HEK293T (cell line): ENCODE results near the gene SEMA4A.

Experiments
- CTCF ChIA-PET: fragments of 350-600 bp; formaldehyde crosslinking; extraction: SDS; loops from one replicate; lab custom pipeline; 2021; ENCODE audit warnings: antibody characterized with exemption, inconsistent platforms; lab: Yijun Ruan, JAX
- POLR2A ChIA-PET: fragments of 350-600 bp; formaldehyde crosslinking; extraction: SDS; loops from one replicate; lab custom pipeline; 2020; ENCODE audit warnings: antibody characterized with exemption, inconsistent platforms; lab: Yijun Ruan, JAX
- DNase-seq: peaks from one replicate; pipeline ENCODE4 v3.0.0; 2012; ENCODE audit warnings: mixed read lengths; ENCODE audit errors: extremely low spot score
- ARNT ChIP-seq: fragments of 450-650 bp; IDR thresholded peaks from 2 replicates; pipeline ENCODE4 v1.6.1; 2017; ENCODE audit warnings: mild to moderate bottlenecking
- BHLHE40 ChIP-seq: fragments of 450-650 bp; IDR thresholded peaks from 2 replicates; pipeline ENCODE4 v1.6.1; 2016; ENCODE audit warnings: mild to moderate bottlenecking, moderate library complexity, borderline replicate concordance
- CTBP1 ChIP-seq: fragments of 450-650 bp; IDR thresholded peaks from 2 replicates; pipeline ENCODE4 v1.6.1; 2016; ENCODE audit warnings: borderline replicate concordance
- ELF4 ChIP-seq: fragments of 450-650 bp; IDR thresholded peaks from 2 replicates; pipeline ENCODE4 v1.6.1; 2017; ENCODE audit warnings: antibody characterized with exemption
- FOXA1 ChIP-seq: fragments of 450-650 bp; IDR thresholded peaks from 2 replicates; pipeline ENCODE4 v1.6.1; 2016; ENCODE audit warnings: mild to moderate bottlenecking
- FOXK2 ChIP-seq: fragments of 450-650 bp; IDR thresholded peaks from 2 replicates; pipeline ENCODE4 v1.6.1; 2016; ENCODE audit warnings: mild to moderate bottlenecking
- FOXM1 ChIP-seq: fragments of 450-650 bp; IDR thresholded peaks from 2 replicates; pipeline ENCODE4 v1.6.1; 2017; ENCODE audit warnings: mild to moderate bottlenecking, borderline replicate concordance
- HDGF ChIP-seq: fragments of 450-650 bp; IDR thresholded peaks from 2 replicates; pipeline ENCODE4 v1.6.1; 2017; ENCODE audit warnings: antibody characterized with exemption, borderline replicate concordance
- L3MBTL2 ChIP-seq: fragments of 450-650 bp; conservative IDR thresholded peaks from 2 replicates; pipeline ENCODE4 v1.6.1; 2016; ENCODE audit warnings: mild to moderate bottlenecking
- LEF1 ChIP-seq: fragments of 450-650 bp; IDR thresholded peaks from 2 replicates; pipeline ENCODE4 v1.6.1; 2017; ENCODE audit warnings: mild to moderate bottlenecking, borderline replicate concordance
- NFRKB ChIP-seq: fragments of 450-650 bp; IDR thresholded peaks from 2 replicates; pipeline ENCODE4 v1.6.1; 2016; ENCODE audit warnings: mild to moderate bottlenecking, moderate library complexity
- PKNOX1 ChIP-seq: fragments of 450-650 bp; IDR thresholded peaks from 2 replicates; pipeline ENCODE4 v1.6.1; 2016
- SP1 ChIP-seq: fragments of 450-650 bp; IDR thresholded peaks from 2 replicates; pipeline ENCODE4 v1.6.1; 2017
- SUZ12 ChIP-seq: fragments of 450-650 bp; IDR thresholded peaks from 2 replicates; pipeline ENCODE4 v1.6.1; 2016; ENCODE audit warnings: mild to moderate bottlenecking
- TARDBP ChIP-seq: fragments of 450-650 bp; IDR thresholded peaks from 2 replicates; pipeline ENCODE4 v1.6.1; 2016
- ZNF384 ChIP-seq: fragments of 450-650 bp; IDR thresholded peaks from 2 replicates; pipeline ENCODE4 v1.6.1; 2016

SEMA4A gene

GRCh38 chr1:156145650-156146019 lies 7.8 kb upstream of the SEMA4A start:
- CTCF ChIA-PET, result interaction anchor here (0.6 to 4.3 kb wide), 8 partner anchors 17 to 143 kb away, joined by 3 to 37 read pairs (median 5); partner anchors contain the start of gene PMF1
- DNase-seq, result no peak
- no peak for TF ChIP-seq SP1
- TF ChIP-seq L3MBTL2, result no peak
- no peak for TF ChIP-seq ARNT
- TF ChIP-seq FOXK2, result no peak
- TF ChIP-seq BHLHE40, result no peak
- TF ChIP-seq ELF4, result no peak
- no peak for TF ChIP-seq PKNOX1
- no peak for TF ChIP-seq CTBP1
- TF ChIP-seq FOXA1, result no peak
- no peak for TF ChIP-seq TARDBP
- TF ChIP-seq HDGF, result no peak
- no peak for TF ChIP-seq ZNF384
- no peak for TF ChIP-seq FOXM1
- no peak for TF ChIP-seq NFRKB
- TF ChIP-seq LEF1, result no peak
- no peak for TF ChIP-seq SUZ12
- POLR2A ChIA-PET, result interaction anchor here (1.6 to 5.4 kb wide), 5 partner anchors 15 to 87 kb away, joined by 4 to 22 read pairs (median 11); partner anchors contain the start of genes PMF1 and SLC25A44

GRCh38 chr1:156146020-156146768 lies 7.2 kb upstream of the SEMA4A start:
- peak; percentile 81 for DNase-seq
- TF ChIP-seq BHLHE40 (no peak), PKNOX1 (no peak)
- POLR2A ChIA-PET, result interaction anchor here (1.6 to 5.4 kb wide), 5 partner anchors 15 to 86 kb away, joined by 4 to 22 read pairs (median 11); partner anchors contain the start of genes PMF1 and SLC25A44
- CTCF ChIA-PET, result interaction anchor here (0.6 to 4.3 kb wide), 7 partner anchors 17 to 79 kb away, joined by 3 to 37 read pairs (median 5); partner anchors contain the start of gene PMF1

GRCh38 chr1:156146769-156147405 lies 6.5 kb upstream of the SEMA4A start:
- ChIA-PET CTCF (interaction anchor here (1.4 to 4.3 kb wide), 3 partner anchors 50 to 78 kb away, joined by 5 to 37 read pairs (median 6); no protein-coding TSS in a partner anchor), POLR2A (interaction anchor here (1.6 to 5.4 kb wide), 5 partner anchors 14 to 85 kb away, joined by 4 to 22 read pairs (median 11); partner anchors contain the start of genes PMF1 and SLC25A44)
- DNase-seq, result no peak
- no peak for TF ChIP-seq TARDBP
- TF ChIP-seq SP1, result no peak
- TF ChIP-seq LEF1, result no peak
- TF ChIP-seq PKNOX1, result no peak
- no peak for TF ChIP-seq ARNT
- TF ChIP-seq FOXM1, result no peak

DNA sequence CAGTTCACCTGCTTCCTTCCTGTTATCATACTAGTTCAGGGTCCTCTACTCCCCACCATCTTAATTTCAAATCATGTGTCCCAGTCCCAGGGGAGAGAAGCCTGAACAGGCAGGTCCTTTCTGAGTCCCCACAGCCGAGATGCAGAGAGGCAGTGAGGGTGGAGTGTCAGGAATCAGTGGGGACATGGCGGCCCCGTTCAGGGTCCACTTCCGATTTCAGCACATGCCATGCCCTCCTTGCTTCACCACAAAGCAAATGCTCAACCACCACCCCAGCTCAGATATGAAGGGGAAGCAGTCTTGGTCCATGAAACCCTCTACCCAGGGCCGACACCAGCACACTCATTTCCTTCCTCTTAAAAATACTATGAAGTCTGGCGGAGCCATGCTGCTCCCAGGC lies 5.2 kb upstream of the SEMA4A start:
- TF ChIP-seq FOXM1 (no peak), PKNOX1 (no peak), L3MBTL2 (no peak)
- no peak for DNase-seq
- ChIA-PET POLR2A (interaction anchor here (0.8 to 5.4 kb wide), 3 partner anchors 13 to 65 kb away, joined by 3 to 22 read pairs (median 20); partner anchors contain the start of genes PMF1 and SLC25A44), CTCF (interaction anchor here (0.6 to 1.4 kb wide), 2 partner anchors 71 to 77 kb away, joined by 3 to 6 read pairs; no protein-coding TSS in a partner anchor)

DNA sequence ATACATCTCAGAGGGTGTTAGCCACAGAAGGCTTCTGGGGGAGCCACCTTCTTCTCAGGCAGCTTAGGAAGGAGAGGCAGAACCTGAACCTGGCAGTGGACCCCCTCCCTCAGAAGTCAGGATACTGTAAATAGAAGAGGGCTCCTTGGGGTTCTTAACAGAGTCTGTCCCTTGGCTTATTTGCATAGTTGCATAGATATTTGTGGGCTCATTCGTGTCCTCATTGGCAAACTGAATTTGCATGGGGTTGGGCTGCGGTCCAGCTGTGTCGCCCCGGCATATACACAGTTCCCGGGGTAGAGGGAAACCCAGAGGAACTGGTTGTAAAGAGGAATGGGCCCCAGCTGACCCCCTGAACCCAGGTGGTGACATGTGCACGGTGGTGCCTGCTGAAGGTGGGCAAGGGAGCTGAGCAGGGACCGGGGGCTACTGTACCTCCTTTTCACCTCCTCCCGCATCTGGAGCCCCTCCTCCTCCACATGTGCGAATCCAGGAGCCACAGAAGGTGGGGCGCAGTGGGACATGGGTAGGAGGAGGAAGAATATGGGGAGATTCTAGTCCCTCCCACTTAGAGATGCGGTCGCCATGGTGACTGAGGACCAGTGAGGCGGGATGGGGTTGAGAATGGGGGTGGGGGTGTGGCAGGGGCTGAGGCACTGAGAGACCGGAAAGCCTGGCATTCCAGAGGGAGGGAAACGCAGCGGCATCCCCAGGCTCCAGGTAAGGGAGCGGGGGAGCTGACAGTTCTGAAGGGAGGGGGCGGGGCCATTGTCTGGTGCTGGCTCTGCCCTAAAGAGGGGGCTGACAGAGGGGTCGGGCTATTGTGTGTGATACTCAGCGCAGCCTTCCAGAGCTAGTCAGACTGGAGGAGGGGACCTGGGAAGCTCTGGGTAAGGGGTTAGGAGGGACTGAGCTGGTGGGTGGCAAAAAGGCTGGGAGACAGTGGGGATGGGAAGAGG lies 3.7 kb upstream of the SEMA4A start:
- TF ChIP-seq SUZ12, result no peak
- TF ChIP-seq LEF1, result no peak
- no peak for TF ChIP-seq FOXA1
- TF ChIP-seq BHLHE40, result no peak
- TF ChIP-seq PKNOX1, result no peak
- TF ChIP-seq ARNT, result no peak
- no peak for TF ChIP-seq L3MBTL2
- no peak for TF ChIP-seq FOXM1
- no peak for TF ChIP-seq ZNF384
- no peak for TF ChIP-seq FOXK2
- TF ChIP-seq HDGF, result no peak
- TF ChIP-seq SP1, result no peak
- TF ChIP-seq CTBP1, result no peak
- TF ChIP-seq TARDBP, result no peak
- POLR2A ChIA-PET, result interaction anchor here (1.0 to 5.4 kb wide), 3 partner anchors 11 to 63 kb away, joined by 4 to 20 read pairs (median 17); partner anchors contain the start of gene PMF1
- CTCF ChIA-PET, result interaction anchor here (0.6 to 3.8 kb wide), 4 partner anchors 20 to 78 kb away, joined by 3 to 21 read pairs (median 3); no protein-coding TSS in a partner anchor
- no peak for DNase-seq
